ENCODE measurements around the gene CNPY1.

The CNPY1 gene

DNA sequence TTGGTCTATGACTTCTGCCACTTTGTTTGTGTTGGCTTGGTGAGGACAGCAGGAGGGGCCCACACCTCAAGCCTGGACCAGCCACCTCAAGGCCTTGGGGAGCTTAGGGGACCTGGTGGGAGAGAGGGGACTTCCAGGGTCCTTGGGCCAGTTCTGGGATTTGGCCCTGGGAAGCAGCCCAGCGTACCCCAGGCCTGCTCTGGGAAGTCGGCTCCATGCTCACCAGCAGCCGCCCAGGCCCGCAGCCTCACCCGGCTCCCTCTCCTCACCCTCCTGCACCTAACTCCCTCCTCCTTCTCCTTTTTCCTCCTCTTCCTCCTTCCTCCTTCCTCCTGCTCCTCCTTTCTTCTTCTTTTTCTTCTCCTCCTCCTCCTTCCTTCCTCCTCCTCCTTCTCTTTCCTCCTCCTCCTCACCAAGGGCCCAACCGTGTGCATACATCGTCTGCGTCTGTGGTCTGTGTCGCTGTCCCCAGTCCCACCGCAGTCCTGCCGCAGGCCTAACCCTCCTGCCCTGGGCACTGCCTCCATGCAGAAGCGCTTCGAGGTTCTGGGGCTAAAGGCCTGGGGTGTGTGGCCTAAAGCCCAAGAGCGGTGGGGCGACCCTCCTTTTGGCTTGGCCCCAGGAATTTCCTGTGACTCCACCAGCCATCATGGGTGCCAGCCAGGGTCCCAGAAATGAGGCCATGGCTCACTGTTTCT, 83.1 kb downstream of the CNPY1 start:
- DNase-seq, result no peak

- DNase-seq, result no peak
These were observed 84.1 kb downstream of the CNPY1 start for GRCh38 chr7:155462163-155462735.

DNA sequence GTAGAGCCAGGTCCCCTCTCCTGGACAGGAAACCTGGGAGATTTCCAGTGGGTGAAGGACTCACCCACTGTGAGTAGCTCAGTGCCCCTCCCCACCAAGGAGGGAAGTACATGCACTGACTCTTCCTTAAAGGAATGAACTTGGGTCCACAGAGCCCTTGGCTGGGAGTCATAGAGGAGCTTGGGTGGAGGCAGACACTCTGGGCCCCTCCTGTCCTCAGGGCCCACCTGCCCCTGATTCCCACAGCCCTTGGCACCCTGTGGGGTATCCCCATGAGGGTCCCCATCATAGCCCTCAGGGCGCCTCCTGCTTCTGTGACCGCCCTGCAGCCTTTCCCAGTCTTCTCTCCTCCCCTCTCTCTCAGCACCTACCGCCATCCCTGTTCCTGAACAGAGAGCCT, 84.7 kb downstream of the CNPY1 start:
- no peak for DNase-seq

GRCh38 chr7:155460926-155461613, 85.3 kb downstream of the CNPY1 start:
- no peak for DNase-seq

GRCh38 chr7:155459700-155460461, 86.5 kb downstream of the CNPY1 start:
- DNase-seq, result no peak

DNA sequence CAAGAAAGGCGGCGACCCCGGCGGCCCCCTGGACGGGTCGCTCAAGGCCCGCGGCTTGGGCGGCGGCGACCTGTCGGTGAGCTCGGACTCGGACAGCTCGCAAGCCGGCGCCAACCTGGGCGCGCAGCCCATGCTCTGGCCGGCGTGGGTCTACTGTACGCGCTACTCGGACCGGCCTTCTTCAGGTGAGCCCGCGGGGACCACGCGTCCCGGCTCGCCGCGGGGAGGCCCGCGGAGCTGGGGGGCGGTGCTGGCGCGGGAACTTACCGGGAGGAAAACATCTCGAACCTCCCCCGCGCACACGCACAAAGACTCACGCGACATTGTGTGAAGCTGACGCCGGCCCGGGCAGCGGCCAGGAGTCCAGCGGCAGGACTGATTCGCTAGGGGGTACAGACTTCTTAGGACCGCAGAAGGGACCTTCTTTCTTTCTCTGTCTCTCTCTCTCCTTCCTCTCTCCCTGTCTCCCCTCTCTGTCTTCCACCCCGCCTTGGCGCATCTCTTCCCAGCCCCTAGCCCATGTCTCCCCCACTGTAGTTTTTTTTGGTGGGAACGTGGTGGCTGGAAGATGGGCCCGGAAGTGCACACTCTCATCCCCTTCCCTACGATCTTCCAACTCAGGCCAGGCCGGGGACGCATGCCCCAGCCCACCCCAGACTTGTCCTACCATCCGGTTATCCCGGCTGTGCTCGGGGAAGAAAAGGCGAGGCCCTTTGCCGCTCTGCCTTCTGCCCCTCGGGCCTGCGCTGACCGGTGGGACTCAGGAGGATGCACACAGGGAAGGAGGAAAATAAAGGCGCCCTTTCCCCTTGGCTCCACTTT, 87.3 kb downstream of the CNPY1 start:
- no peak for DNase-seq

DNA sequence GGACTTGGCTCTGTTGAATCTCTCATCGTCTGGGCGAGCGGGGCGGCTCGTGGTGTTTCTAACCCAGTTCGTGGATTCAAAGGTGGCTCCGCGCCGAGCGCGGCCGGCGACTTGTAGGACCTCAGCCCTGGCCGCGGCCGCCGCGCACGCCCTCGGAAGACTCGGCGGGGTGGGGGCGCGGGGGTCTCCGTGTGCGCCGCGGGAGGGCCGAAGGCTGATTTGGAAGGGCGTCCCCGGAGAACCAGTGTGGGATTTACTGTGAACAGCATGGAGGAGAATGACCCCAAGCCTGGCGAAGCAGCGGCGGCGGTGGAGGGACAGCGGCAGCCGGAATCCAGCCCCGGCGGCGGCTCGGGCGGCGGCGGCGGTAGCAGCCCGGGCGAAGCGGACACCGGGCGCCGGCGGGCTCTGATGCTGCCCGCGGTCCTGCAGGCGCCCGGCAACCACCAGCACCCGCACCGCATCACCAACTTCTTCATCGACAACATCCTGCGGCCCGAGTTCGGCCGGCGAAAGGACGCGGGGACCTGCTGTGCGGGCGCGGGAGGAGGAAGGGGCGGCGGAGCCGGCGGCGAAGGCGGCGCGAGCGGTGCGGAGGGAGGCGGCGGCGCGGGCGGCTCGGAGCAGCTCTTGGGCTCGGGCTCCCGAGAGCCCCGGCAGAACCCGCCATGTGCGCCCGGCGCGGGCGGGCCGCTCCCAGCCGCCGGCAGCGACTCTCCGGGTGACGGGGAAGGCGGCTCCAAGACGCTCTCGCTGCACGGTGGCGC, 88.1 kb downstream of the CNPY1 start, which contains the start of gene EN2:
EN2 (plus strand) TSS at position 19 of the 767 bp plus-strand sequence; CDS start at position 268, 249 bp downstream.
- DNase-seq, result no peak

GRCh38 chr7:155457544-155458110, 88.7 kb downstream of the CNPY1 start:
- no peak for DNase-seq

DNA sequence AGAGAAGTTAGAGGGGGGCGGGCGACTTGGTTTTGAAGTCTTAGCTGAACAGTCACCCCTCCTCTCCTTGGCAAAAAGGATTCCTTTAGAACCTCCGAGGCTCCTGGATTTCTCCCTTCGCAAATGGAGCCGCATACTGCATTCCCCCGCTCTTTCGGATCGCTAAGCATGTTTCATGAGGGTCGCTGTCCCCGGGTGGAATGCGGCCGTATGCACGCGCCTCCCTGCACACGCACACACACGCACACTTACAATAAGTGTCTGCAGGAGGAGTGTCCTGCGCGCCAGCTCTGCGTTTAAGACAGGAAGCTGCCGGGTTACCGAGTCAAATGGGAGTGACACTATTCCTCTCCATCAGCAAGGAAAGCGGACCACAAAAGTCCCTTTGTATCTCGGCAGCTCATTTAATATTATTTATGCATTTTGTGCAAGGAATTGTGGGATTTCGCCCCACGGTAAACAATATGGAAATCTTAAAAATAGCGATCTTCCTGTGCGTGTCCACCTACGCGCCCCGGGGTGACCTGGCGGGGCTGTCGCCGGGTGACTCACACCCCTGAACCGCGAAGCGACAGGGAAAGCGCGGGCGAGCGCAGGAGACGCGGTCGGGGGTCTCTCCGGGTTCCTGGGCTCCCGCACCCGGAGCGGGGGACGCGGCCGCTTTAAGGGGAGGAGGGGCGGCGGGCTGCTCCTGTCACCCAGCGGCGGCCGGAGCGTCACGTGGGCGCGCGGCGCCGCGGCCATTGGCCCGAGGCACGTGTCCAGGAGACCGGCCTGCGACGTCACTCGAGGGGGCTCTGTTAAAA, 89.4 kb downstream of the CNPY1 start:
- peak; percentile 2 for DNase-seq

- DNase-seq, result no peak
These were observed 90.3 kb downstream of the CNPY1 start for GRCh38 chr7:155455776-155456737.

DNA sequence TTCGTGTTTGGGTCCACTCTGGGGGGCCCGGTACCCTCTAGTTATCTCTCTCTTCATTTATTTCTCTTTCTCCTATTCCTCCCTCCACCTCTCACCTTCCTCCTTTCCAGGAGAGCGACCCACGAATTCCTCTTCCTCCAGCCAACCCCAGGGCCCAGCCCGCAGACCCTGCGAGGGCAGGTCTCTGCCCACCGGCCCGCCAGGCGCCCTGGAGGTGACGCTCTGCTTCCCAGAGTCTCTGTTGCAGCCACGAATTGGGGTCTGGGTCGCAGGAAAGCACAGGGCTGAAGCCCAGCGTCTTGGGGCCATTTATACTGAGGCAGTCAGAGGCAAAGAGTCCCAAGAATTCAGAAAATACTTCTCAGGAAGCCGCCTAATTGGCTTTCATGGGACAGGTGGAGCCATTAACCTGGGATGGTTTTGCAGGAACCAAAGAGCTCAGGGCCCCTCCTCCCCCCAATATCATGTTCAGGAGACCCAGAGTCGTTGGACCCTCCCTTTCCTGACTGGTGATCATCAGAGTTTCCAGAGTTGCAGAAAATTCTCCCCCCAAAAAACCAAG, 91.1 kb downstream of the CNPY1 start:
- no peak for DNase-seq

GRCh38 chr7:155454183-155455112, 91.9 kb downstream of the CNPY1 start:
- DNase-seq, result no peak

- DNase-seq, result no peak
These were observed 92.8 kb downstream of the CNPY1 start for GRCh38 chr7:155453296-155454182.

DNA sequence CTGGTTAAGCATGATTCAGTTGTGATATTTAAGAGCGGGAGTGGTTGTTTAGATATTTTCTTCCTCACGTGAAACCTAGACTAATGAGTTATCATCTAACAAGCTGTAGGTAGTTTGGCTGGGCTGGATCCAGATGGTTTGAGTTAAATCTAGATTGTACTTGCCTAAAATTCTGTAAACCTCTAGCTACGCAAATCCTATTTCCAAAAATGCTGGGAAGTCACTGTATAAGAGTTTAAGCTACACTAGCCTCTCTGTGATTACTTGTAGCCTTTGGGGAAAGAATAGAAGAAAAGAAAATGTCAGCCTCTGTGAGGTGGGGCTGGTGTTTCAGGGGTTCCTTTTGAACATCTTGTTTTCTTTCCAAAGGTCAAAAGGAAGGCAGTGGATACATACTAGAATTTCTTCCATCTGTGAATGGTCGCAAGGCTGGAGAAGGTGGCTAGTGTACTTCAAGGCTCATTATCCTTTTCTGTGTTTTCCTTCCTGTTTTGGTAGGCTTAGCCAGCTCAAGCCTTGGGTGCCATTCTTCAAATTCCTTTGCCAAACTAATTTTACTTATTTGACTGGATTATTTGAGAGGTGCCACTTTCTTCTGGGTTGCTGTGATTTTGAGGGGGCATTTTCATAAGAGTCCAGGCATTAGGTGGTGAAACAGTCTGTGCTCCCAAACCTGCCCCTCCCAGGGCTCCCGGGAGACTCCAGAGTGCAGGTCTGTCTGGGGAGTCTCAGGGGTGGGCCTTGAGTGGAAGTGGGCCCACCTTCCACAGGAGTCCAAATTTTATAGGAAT, 93.7 kb downstream of the CNPY1 start:
- DNase-seq, result no peak

DNA sequence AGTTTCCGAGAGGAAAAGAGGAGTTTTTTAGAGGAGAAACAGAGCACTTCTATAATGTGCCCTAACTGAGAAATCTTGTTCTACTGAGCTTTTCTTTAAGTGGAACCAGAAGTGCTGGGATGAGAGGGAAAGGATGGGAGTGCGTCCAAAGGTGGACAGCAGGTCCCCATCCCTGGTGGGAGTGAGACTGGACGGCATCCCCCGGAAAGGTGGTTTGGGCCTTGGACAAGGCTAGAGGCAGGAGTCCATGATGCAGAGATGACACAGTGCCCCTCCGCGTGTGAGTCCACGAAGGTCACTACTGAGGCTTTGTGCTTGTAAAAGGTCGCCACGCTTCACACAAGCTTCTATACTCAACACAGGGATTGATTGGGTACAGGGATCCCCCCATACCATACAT, 94.5 kb downstream of the CNPY1 start:
- no peak for DNase-seq
